Activated CD4-positive, alpha-beta T cell treated with anti-CD3 and anti-CD28 coated beads, Interleukin-2, amount 50 U/mL, for 4 hours (primary cell): ENCODE measurements around the gene SACM1L.
"Not testable (repeated sequence)": the region's sequence is repeated elsewhere in the genome, so short reads cannot be mapped to it uniquely, and the experiment has no call there.

ENCODE experiments used
- DNase-seq, 2 experiments: peaks; one replicate each; pipeline ENCODE4 v3.0.0-alpha.2; 2020

SACM1L gene

DNA sequence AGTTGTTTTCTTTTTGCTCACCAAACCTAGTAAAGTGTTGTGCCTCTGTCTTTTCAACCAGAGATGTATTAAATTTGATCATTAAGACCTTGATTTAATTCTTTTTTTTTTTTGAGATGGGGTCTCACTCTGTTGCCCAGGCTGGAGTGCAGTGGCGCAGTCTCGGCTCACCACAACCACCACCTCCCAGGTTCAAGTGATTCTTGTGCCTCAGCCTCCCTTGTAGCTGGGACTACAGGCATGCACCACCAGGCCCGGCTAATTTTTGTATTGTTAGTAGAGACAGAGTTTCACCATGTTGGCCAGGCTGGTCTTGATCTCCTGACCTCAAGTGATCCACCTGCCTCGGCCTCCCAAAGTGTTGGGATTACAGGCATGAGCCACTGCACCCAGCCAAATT is 6.0 kb downstream of the SACM1L start:
- not testable (repeated sequence) for DNase-seq

DNA sequence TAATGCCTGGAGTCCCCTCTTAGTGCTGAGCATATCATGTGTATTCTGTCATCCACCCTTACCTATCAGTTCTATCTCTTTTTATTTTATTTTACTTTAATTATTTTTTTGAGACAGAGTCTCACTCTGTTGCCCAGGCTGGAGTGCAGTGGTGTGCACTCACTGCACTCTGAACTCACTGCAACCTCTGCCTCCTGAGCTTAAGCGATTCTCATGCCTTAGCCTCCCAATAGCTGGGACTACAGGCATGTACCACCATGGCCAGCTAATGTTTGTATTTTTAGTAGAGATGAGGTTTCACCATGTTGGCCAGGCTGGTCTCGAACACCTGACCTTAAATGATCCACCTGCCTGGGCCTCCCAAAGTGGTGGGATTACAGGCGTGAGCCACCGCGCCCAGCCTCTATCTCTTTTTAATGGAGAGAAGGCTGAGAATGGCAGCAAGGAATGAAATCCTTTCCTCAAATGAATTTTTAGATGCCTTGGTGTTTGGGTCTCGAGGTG is 11.4 kb downstream of the SACM1L start:
- DNase-seq: no peak

DNA sequence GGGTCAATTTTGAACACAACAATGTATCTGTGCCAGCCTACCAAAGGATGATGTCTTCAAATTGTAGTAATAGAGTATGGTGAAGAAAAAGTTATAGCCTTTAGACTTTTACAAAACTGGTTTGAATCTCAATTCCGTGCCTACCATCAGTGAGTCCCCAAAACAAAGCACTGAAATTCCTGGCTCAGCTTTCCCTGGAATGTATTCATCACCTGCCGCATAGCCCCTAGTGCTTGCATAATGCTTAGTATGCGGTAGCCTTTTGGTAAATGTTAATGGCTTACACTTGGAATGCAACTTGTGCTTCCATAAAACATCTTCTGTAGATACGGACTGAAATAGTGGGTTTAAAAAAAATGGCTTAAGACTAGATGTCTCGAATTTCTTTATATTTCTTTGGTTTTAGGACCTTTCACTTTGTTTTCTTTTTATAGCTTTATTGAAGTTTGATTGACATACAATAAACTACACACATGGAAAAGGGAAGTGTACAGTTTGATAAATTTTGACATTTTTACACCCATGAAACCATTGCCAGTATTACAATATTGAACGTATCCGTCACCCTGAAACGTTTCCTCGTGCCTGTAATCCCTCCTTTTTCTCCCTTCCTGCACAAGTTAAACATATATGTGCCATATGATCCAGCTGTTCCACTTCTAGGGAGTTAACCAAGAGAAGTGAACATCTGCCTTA is 12.1 kb downstream of the SACM1L start:
- no peak for DNase-seq

DNA sequence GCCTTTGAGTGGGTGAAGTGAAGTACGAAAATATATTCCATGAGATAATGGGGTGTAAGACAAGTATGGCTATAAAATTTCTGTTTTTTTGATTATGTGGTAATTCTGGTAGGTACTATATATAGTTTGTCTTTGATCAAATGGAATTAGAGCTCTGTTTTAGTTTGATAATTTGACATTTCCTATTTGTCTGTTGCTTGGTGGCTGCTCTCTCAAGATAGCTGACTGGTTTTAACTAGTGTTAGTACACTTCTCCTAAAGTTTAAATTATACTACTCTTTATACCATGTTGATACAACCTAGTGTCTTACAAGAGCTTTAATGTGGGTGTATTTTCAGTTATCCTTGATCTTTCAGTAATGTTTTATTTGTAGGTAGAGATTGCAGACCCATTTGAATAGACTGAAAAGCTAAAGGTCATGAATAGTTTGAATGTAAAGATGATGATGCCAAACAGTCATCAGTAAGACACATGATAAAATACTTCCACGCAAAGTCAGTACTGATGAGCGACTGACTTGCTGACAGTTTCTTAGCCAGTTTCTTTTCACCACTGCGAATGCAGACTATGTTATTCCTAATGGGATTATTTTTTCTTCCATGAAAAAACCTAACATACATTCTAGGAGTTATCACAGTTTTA is 15.2 kb downstream of the SACM1L start:
- no peak for DNase-seq

DNA sequence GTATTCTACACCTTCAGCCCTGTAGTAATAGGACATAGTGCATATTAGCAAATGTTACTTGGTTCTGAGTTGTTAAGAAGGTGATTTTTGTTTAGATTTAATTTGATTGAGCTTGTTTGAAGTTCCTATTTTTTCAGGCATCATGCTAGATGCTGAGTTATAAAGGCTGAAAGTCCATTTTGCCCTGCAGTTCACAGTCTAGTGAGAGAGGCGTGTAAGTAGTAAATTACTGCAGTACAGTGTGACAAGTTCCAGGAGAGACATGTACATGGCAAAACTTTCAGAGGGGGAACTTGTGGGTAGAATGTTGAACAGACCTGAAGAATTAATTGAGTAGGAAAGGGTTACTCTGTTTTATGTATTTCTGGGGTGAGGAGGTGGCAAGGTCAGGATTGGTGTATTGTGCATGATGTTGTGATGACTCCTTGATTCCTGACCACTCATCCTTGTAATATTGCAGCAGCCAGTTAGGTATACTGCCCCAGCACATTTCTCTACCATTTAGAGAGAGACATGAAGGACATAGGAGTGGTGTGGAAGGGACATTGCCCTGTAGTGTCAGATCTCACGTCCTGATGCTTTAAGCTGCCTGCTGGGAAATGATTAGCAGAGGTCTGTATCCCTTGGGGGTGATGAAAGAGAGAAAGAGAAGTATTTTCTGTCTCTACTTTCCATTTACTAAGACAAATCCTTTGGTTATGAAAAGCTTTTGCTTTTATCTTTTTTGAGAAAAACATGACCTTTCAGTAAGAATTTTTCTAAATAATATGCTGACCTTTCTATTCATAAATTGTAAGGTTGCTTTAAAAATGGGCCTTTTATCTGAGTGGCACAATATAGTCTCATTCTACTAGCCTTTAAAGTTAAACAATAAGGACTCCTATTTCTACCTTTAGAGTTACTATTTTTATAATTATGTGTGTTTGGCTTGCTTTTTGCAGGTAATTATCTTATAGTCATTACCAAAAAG is 16.9 kb downstream of the SACM1L start:
- DNase-seq: no peak

DNA sequence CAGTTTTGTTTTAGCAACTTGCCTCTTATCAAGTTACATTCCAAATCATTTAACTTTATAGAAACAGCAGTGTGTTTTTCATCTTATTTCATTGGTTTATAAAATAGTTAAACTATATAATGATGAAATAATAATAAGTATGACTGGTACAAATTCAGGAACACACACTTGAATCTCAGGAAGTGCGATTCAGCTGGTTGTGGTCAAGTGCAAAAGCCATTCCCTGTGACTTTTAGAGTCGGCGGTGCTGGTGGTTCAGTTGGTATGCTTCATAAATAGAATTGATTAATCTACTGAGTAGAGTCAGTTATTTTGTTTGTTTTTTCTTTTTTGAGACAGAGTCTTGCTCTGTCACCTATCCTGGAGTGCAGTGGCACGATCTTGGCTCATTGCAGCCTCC is 22.7 kb downstream of the SACM1L start:
- DNase-seq: no peak

DNA sequence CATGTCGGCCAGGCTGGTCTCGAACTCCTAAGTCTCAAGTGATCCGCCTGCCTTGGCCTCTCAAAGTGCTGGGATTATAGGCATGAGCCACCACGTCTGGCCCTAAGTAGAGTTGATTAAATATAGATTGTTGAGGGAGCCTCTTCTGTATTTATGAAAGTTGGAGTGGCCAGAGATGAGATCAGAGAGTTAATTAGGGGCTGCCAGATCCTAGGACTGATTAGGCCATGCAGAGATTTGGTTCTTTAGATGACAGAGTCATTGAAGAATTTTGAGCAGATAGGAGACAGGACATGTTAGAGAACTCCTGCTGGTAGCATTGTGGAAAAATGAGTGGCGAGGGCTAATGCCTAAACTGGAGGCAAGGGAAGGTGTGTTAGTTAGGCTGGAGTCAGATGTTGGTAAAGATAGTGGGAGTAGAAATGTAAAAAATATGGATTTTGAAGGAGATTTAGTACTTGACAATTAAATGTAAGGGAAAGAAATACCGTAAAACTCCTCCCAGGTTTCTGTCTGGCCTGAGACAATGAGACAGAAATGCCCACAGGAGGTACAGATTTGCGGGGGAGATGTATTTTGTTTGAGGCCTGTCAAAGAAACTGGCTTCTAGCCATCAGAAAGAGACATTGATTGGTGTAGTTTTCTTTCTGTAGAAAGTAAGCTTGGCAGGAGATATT is 23.4 kb downstream of the SACM1L start:
- DNase-seq: no peak

DNA sequence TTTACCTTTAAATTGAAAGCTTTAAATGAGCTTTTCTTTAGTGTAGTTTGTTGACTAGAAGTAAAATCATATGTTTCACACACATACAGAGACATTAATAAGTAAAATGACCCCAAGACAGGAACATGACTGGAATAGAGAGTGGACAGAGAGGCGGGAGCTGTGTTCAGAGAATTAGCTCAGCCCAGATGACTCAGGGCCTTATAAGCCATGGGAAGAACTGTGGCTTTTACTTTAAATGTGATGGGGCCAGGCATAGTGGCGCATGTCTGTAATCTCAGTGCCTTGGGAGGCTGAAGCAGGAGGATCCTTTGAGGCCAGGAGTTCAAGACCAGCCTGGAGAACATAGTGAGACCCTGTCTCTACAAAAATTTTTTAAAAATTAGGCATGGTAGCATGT is 26.7 kb downstream of the SACM1L start:
- no peak for DNase-seq

DNA sequence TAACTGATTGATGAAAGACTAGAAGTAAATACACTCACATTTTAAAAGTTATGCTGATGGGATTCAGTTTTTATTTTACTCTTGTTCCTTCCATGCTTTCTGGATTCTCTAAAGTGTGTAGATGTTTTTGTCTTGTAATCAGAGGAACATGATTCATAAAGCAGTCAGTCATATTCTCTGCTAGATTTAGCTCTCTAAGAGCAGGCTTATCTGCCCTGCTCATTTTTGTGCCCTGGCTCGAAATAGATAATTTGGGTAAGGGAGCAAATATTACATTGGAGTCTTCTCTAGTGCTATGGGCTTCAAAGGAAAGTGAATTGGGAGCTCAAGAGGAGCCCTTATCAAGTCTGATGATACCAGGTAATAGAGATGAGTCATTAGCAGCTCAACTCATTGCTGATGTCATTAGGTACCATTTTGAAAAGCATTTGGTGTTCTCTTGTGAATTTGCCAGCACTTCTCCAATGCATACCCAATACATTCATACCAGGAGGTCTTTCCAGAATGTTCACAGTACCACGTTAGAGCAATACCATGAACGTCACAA is 27.7 kb downstream of the SACM1L start:
- DNase-seq: no peak

DNA sequence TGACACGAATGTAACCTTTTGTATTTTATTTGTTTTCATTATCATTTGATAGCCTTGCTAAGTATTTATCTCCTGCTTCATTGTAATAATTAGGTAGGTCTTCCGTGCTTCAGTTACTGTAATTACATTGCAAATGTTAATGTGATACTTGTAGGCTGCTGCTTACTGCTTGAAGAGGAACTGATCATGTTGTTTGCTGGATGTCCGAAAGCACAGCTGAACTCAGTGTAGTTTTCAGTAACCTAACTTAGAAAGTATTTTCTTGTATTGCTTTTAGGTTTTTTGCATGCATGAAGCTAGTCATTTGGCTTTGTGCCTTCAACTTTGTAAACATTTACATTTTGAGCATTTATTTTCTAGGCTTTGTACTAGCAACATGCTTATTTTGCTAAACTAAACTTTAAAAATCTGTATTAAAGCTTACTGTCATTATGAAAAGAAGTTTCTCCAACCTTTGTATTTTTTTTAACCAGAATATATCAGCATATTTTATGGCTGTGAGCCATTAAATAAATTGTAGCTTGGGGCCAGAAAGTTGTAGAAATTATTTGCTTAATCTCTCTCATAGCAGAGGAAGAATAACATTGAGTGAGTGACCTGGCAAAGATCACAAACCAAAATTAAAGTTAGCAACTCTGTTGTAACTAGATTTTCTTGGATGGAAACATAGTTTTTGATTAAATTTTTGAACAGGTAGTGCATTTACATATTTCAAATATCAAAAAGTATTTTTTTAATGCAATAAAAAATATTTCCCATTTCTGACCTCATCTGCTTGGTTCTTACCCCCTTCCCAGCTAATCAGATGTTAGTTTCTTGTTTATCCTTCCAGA is 30.7 kb downstream of the SACM1L start:
- no peak for DNase-seq

DNA sequence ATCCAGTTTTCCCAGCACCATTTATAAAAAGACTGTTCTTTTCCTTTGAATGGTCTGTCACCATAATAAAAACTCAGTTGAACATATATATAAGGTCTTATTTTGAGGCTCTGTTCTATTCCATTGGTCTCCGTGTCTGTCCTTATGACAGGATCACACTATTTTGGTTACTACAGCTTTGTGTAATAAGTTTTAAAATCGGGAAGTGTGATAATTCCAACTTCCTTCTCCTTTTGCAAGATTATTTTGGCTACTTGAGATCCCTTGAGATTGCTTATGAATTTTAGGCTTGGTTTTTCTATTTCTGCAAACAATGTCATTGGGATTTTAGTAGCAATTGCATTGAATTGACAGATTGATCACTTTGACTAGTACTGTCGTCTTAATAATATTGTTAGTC is 35.7 kb downstream of the SACM1L start:
- no peak for DNase-seq

DNA sequence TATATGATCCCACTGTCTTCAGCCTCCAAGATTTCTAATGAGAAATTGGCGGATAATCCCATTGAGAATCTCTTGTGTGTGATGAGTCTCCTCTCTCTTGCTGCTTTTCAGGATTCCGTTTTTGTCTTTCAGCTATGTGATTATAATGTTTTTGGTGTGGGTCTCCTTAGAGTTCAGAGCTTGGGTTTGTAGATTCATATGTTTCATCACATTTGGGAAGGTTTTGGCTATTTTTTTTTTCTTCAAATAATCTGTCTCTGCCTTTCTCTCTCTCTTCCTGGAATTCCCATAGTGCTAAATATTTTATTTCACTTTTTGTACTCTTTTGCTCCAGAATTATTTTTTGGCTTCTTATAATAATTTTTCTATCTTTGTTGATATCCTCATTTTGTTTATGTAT is 40.4 kb downstream of the SACM1L start:
- DNase-seq: no peak

DNA sequence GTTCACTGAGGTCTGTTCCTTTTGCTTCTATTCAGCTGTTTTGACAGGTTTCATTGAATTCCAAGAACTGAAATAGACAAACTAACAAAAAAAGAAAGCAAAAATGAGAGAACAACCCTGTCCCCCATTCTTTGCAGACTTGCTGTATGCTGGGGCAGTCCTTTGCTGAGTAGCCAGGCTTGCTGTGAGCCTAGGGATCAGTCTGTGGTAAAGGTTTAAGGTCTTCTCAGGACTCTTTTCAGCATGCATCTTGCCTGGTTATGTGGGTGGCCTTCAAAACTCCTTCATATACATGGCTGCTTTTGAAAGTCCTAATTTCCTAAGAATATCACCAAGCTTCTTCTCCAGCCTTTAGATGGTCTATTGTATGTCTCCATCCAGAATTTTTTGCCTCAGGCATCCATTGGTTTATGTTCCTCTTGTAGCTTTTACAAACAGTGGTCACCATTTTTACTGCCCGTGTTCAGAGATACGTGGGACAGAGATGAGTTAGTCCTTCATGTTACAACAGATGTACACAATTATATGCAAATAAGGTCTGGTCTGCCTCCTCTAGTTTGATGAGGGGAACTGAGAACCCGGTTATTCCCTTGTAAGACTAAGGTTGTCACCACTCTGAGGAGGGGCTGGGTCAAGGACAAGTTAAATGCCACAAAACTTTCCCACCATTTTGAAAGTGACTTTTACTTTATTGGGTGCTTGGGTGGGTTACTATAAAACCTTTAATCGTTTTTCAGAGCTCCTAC is 41.4 kb downstream of the SACM1L start:
- no peak for DNase-seq

DNA sequence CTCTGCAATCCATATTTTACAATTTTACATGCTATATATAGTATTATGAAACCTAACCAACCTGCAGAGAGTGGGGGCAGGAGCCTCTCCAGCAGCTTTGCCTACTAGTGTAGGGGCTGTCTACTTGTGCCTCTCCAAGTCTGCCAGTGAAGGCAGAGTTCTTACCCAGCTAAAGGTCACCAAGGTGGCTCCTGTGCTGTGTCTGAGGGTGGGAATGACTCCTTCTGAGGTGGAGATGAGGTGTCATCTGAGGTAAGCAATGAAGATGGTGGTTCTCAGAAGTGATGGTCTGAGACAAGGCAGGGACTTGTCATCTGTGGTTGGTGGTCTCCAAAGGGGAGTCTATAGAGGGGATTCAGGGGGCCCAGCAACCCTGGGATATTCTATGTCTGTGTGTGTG is 47.5 kb downstream of the SACM1L start:
- no peak for DNase-seq

DNA sequence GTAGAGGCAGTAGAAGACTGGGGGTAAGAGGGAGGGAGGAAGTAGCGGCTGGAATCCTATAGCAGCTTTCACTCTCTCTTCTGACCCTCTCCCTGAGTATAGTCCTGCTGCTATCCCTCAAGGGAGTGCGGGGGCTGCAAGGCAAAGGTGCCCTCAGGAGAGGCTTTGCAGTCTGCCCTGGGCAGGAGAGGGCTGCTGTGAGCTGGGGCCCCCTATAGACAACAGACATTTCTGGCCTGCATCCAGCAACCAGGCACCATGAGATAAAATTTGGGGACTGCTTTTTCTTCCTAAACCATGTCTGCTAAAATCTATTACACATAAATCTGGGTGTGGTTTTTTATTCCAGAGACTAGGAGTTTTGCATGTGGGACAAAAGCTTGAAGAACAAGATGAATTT is 48.0 kb downstream of the SACM1L start:
- DNase-seq: no peak

DNA sequence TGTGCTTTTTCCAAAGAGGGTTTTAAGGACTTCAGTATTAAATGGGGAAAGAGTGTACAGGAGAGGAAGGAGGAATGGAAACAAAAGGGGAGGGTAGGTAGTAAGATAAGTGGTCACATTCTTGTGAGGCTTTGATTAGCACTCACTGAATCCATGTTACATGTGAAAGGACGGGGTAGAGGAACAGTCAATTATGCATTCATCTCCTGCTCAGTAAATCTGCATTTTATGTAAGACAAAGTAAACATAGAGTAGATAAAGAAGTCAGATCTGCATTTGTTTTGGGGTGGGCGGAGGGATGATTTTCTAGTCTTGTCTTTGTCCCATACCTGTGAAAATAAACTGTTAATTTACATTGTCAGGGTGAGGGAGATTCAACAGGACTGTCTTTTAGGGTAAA is 50.8 kb downstream of the SACM1L start:
- no peak for DNase-seq

DNA sequence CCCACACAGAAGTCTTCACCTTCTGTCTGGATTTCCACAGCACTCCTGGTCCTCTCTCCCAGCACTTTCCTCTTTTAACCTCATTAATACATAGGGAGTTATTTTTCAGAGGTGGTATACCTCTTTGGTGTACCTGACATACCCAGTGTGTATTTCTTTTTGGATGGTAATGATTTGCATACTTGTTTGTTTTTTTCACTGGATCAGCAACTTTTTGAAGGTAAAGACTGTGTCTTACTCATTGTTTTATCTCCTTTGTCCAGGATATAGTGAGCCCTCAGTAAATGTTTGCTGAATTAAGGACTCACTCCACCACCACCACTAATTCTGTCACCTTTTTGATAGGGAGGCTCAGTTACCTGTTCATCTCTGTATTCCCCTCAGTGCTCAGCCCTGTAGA is 52.1 kb downstream of the SACM1L start:
- DNase-seq: no peak

DNA sequence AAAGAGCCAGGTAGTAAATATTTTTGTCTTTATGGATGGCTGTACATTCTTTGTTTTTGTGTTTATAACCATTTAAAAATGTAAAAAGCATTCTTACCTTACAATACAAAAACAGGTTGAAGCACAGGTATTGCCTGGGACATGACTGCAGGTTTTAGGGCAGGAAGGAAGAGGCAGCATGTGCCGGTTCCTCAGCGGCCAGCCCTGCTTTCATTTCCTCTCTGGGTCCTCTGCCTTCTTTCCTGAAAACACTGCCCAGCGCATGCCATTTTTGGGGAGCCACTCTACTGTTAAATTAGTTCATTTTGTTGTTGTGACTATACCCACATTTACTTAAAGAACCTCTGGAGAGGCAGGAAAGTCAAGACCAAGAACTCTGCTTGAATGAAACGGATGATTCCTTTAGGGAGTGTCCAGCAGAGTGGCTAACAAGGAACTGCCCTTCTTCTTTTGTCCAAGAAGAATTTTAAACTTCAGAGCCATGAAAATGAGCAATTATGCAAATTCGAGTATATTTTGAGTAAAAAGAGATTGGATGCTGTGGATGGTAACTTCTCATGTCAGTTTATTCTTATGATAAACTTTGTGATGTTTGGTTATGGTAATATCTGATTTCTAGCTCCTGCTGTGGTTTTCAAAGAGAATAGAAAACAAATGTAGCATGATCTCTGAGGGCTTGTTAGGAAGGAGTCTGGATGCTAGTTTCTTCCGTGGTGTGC is 52.7 kb downstream of the SACM1L start:
- no peak for DNase-seq

DNA sequence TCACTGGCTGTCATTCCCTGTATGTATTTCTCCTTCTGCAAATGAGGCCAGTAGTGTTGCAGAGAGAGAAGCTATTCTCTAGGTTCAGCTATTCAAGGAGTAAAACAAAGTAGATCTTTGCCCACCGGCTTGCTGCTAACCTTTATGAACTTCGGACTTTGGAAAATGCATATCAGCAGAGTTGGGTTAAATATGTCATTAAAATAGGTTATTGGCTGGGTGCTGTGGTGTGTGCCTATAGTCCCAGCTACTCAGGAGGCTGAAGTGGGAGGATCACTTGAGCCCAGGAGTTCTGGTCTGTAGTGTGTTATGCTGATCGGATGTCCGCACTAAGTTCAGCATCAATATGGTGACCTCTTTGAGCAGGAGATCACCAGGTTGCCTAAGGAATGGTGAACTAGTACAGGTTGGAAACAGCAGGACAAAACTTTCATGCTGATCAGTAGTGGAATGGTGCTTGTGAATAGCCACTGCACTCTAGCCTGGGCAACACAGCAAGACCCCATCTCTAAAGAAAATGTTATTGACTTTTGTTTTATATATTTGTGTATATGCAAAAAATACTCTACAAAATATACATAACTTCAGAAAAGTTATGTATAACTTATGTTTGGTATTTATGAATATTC is 53.4 kb downstream of the SACM1L start:
- DNase-seq: no peak
